Lower lobe of right lung (tissue), 2 donors: ENCODE results near the gene ACP4. TPM values are rescaled to one million over a fixed set of nuclear protein-coding genes. Genes with fewer than 3 reads are reported as not detected.

Experiments
- ATAC-seq, 2 donors: fragments of 200-7000 bp; cut with Tn5 transposase; one replicate each; pipeline ENCODE4 v1.9.1; 2020 to 2022; ENCODE audit warnings: mild to moderate bottlenecking in 2 of 2, moderate library complexity in 2 of 2
- DNase-seq: peaks from one replicate; pipeline ENCODE4 v3.0.0-alpha.2; 2020
- H3K27ac ChIP-seq: fragments of 200-600 bp; one replicate; pipeline ENCODE4 v1.8.0; 2022
- H3K27me3 ChIP-seq: fragments of 200-600 bp; one replicate; pipeline ENCODE4 v1.8.0; 2022; ENCODE audit warnings: low read depth
- H3K36me3 ChIP-seq: fragments of 200-600 bp; one replicate; pipeline ENCODE4 v1.8.0; 2022; ENCODE audit warnings: mild to moderate bottlenecking
- H3K4me1 ChIP-seq: fragments of 200-600 bp; one replicate; pipeline ENCODE4 v1.8.0; 2022
- H3K4me3 ChIP-seq: fragments of 200-600 bp; one replicate; pipeline ENCODE4 v1.8.0; 2022; ENCODE audit warnings: mild to moderate bottlenecking
- H3K9me3 ChIP-seq: fragments of 200-600 bp; one replicate; pipeline ENCODE4 v1.8.0; 2022
- CTCF ChIP-seq: fragments of 200-600 bp; IDR thresholded peaks from one replicate; pipeline ENCODE4 v1.8.0; 2022; ENCODE audit warnings: antibody characterized with exemption, mild to moderate bottlenecking
- intact Hi-C: fragments of 100-400 bp; cut with DNase I; formaldehyde crosslinking; loops from one replicate; pipeline ENCODE4 v1.11.0; 2022
- total RNA-seq: library from RNA; stranded (reverse); fragmentation: NEBNext Ultra II Directional; extraction: Animal tissue kit (Norgen Biotek cat#: 25700); gene quantifications from one replicate; pipeline ENCODE4 v1.2.1, GENCODE V29; 2021
- donor health status: DM: no; HTN: yes; CAD: no; lungs with severe emphysema.

The ACP4 gene
- total RNA-seq, 1 donor from 2014 or later = not detected

- no peak for DNase-seq
- intact Hi-C loops = no loop called here
- no peak overlapping the region for H3K27ac ChIP-seq
- peaks cover 10% of the 10 kb centered on the region for H3K36me3 ChIP-seq
- ATAC-seq = no peak
- no peak for TF ChIP-seq CTCF
- H3K9me3 ChIP-seq = no peaks in the 10 kb centered on the region
- H3K4me1 ChIP-seq = no peaks in the 10 kb centered on the region
- H3K27me3 ChIP-seq = no peaks in the 10 kb centered on the region
- no peak overlapping the region for H3K4me3 ChIP-seq
These were observed 2.3 kb downstream of the ACP4 start for GRCh38 chr19:50792272-50793250.

- intact Hi-C loops = no loop called here
- Histone ChIP-seq H3K27ac (no peak overlapping the region), H3K9me3 (no peaks in the 10 kb centered on the region), H3K4me3 (no peak overlapping the region), H3K36me3 (peaks cover 21% of the 10 kb centered on the region), H3K27me3 (no peaks in the 10 kb centered on the region), H3K4me1 (no peaks in the 10 kb centered on the region)
- ATAC-seq (no peak), DNase-seq (no peak)
- no peak for TF ChIP-seq CTCF
These were observed 3.4 kb downstream of the ACP4 start for GRCh38 chr19:50793558-50794065.

GRCh38 chr19:50794074-50794875, 4.1 kb downstream of the ACP4 start:
- intact Hi-C loops = no loop called here
- no peak overlapping the region for H3K27ac ChIP-seq
- TF ChIP-seq CTCF = no peak
- ATAC-seq (no peak), DNase-seq (no peak)
- H3K4me3 ChIP-seq = no peak overlapping the region
- peaks cover 27% of the 10 kb centered on the region for H3K36me3 ChIP-seq
- no peaks in the 10 kb centered on the region for H3K4me1 ChIP-seq
- no peaks in the 10 kb centered on the region for H3K27me3 ChIP-seq
- no peaks in the 10 kb centered on the region for H3K9me3 ChIP-seq

- DNase-seq (no peak), ATAC-seq (no peak)
- intact Hi-C loops = no loop called here
- Histone ChIP-seq H3K9me3 (no peaks in the 10 kb centered on the region), H3K27ac (no peak overlapping the region), H3K36me3 (peaks cover 33% of the 10 kb centered on the region), H3K4me3 (no peak overlapping the region), H3K27me3 (no peaks in the 10 kb centered on the region), H3K4me1 (no peaks in the 10 kb centered on the region)
- no peak for TF ChIP-seq CTCF
These were observed 4.9 kb downstream of the ACP4 start for GRCh38 chr19:50794876-50795663.

GRCh38 chr19:50795664-50796073, 5.5 kb downstream of the ACP4 start:
- ATAC-seq = no peak
- Histone ChIP-seq H3K4me3 (no peak overlapping the region), H3K27ac (no peak overlapping the region), H3K36me3 (peaks cover 34% of the 10 kb centered on the region), H3K27me3 (no peaks in the 10 kb centered on the region), H3K4me1 (no peaks in the 10 kb centered on the region), H3K9me3 (no peaks in the 10 kb centered on the region)
- intact Hi-C loops = no loop called here
- DNase-seq = no peak
- no peak for TF ChIP-seq CTCF
